Subcutaneous adipose tissue (tissue), 4 donors: ENCODE results near the gene VOPP1. TPM values are rescaled to one million over a fixed set of nuclear protein-coding genes. Genes with fewer than 3 reads are reported as not detected.

Experiments
- total RNA-seq, 4 donors: library from RNA; depleted of rRNA; stranded (reverse); fragments of >200 nt; gene quantifications; one replicate each; pipeline ENCODE4 v1.1.0, GENCODE V29; 2016
- TF ChIP-seq, protein P1 (sequence below): fragments of 450-650 bp; IDR thresholded peaks from one replicate; pipeline ENCODE4 v1.5.1; 2016; ENCODE audit warnings: low read depth, mild to moderate bottlenecking, control low read depth, antibody characterized with exemption, moderate library complexity

Gene VOPP1
- total RNA-seq, 4 donors from 2014 or later, result 36.9 to 60.5 (median 46.1) TPM

DNA sequence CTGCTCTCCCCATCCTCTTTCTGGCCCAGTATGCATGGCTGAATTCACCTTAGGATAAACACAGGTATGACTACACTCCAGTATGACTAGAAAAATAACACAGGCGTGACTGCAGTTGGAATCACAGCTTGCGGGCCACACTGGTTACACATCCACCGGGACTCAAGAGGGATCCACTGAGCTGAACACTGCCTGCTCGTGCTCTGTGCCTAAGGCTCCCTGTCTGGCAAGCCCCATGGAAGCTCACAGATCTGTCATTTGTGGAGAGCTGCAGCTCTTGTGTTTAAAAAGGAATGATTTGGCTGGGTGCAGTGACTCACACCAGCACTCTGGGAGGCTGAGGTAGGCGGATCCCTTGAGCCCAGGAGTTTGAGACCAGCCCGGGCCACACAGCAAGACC lies 26.8 kb downstream of the VOPP1 start:
- TF ChIP-seq, protein P1, sequence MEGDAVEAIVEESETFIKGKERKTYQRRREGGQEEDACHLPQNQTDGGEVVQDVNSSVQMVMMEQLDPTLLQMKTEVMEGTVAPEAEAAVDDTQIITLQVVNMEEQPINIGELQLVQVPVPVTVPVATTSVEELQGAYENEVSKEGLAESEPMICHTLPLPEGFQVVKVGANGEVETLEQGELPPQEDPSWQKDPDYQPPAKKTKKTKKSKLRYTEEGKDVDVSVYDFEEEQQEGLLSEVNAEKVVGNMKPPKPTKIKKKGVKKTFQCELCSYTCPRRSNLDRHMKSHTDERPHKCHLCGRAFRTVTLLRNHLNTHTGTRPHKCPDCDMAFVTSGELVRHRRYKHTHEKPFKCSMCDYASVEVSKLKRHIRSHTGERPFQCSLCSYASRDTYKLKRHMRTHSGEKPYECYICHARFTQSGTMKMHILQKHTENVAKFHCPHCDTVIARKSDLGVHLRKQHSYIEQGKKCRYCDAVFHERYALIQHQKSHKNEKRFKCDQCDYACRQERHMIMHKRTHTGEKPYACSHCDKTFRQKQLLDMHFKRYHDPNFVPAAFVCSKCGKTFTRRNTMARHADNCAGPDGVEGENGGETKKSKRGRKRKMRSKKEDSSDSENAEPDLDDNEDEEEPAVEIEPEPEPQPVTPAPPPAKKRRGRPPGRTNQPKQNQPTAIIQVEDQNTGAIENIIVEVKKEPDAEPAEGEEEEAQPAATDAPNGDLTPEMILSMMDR, result no peak

DNA sequence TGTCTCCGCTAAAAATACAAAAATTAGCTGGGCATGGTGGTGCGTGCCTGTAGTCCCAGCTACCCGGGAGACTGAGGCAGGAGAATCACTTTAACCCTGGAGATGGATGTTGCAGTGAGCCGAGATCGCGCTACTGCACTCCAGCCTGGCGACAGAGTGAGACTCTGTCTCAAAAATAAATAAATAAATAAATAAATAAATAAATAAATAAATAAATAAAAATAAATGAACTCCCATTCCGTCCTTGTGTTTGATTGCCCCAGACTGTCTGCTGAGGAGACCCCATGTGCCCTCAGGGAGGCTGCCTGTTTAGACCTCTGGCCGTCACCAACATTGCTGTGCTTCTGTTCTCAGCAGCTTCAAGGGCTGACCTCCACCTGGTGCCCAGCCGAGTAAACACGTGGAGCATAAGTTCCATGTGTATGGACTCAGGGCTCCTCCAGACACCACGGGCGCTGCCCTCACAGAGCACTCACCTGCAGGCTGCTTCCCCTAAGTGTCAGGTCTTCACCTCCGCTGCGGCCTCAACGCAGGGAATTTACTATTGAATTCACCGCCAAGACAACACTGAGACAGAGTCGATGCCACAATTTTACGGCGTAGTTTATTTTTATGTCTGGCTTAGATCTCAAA lies 32.0 kb downstream of the VOPP1 start:
- TF ChIP-seq, protein P1, result no peak

DNA sequence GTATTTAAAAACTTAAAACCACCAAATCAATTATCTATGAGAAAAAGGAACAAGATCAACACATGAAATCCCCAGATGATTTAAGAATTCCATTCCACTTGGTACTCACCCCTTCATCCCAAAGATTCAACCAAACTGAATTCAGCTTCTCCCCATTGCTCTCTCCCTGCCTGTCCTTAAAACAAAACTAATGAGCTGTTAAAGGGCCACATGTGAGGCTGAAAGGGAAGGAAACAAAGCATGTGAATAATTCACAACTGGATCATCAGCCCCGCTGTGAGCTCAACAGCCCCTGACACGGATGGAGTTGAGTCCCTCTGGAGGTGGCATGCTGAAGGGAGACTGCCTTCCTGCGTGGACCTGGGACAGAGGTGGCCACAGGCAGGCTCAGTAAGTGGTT lies 32.9 kb downstream of the VOPP1 start:
- TF ChIP-seq, protein P1, result no peak

DNA sequence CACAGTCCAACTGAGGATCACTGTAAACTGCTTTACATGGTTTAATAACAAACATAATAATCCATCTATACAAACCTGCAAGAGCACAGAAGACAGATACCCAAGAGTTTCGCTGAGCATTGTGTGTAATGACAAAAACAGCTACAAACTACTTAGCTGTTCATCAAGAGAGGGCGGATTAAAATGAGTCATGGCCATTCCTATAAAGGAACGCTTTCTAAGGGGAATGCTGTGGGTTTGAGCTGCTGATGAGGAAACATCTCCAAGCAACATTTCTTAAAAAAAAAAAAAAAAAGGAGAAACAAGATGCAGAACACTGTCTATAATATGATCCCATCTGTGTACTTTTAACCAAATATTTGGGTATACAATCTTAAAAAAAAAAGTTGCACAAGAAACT lies 33.8 kb downstream of the VOPP1 start:
- TF ChIP-seq, protein P1, result no peak

DNA sequence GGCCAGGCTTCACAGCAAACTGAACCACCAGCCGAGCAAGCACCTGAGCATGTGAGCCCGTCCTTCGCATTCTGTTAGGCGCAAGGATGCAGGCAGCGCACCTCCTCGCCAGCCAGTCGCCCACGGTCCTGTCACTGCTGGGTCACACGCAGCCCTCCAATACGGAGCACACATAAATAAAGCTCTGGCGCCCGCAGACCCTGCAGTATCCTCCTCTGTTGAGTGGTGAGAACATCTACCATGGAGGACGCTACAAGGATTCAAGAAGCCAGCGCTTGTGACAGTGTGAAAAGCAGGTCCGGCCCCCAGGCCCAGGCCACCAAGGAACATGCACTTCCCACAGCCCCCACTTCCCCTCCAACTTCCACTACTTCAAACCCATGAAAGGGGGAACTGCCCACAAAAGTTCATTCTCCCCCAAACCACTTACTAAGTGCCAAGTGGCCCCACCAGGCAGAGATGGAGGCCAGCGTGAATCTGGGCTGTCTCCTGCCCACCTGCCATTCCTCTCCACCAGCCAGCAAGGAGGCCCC lies 34.8 kb downstream of the VOPP1 start:
- TF ChIP-seq, protein P1, result no peak

DNA sequence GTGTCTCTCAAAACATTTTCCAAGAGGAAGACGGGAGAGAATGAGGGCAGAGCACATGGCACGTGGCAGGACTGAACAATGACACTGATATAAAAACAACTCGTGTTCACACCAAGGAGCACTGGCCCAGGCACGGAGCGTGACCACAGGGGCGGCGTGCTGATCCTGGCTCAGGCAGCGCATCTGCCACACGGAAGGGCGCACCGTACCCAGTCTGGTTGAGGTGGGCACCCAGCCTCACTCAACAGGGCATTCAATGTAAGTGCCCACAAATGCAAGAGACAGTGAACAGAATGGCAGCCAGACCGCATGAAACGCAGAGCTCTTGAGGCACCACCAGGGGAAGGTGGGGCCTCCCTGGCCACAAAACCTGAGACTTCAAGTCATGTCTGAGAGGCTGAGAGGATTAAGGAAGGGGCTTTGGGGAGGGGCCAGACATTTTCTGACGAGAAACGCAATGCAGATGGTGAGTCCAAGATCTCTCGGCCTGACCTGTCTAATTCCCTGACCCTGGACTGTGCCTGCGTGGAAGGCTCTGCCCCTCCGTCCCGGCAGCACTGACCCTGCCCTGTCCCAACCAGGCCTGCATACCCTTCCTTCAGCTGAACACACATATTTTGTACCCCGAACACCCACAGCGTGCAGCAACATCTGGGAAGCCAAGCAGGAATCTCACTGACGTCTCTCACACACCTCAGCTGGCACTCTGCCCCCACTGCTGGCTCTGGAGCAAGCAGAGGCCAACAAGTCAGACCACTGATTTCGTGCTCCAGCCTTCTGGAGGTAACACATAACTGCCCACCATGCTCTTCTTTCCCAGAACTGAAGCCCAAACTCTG lies 35.5 kb downstream of the VOPP1 start:
- TF ChIP-seq, protein P1, result no peak

DNA sequence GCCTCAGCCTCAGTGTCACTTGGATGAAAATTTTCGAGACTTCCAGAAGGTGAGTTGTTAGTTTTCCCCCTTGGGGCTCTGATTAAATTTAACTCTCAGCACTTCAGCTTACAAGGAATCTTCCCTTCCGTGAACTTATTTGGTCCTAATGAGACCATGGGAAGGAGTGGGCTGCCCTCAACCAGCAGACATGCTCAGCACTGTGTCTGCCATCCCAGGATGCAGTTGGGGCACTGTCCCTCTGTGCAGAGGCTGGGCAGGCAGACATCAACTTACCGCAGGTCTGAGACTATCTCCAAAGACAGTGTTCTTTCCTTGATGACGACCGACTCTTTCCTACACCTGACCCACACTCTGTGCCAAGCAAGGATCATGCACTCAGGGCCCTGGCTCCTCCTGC lies 36.7 kb downstream of the VOPP1 start:
- TF ChIP-seq, protein P1, result no peak
